AG04450 (cell line): ENCODE measurements around the gene SMIM45.

Experiments used
- CTCF ChIA-PET: fragments of 300-600, 350-600 bp; formaldehyde crosslinking; extraction: SDS; loops from one replicate; lab custom pipeline; 2022; ENCODE audit warnings: antibody characterized with exemption, inconsistent platforms; lab: Charles Lee
- POLR2A ChIA-PET: fragments of 350-600 bp; formaldehyde crosslinking; extraction: SDS; loops from one replicate; lab custom pipeline; 2021; ENCODE audit warnings: antibody characterized with exemption, inconsistent platforms; lab: Yijun Ruan, JAX
- DNase-seq: peaks from one replicate; pipeline ENCODE4 v3.0.0-alpha.2; 2011; ENCODE audit warnings: low read depth, low spot score
- H3K27ac ChIP-seq: one replicate; pipeline ENCODE4 v1.5.1; 2012; ENCODE audit warnings: low read depth, low read length, control low read depth
- H3K27me3 ChIP-seq: one replicate; pipeline ENCODE4 v1.6.0; 2012; ENCODE audit warnings: low read length; ENCODE audit not compliant: control insufficient read depth, insufficient read depth
- H3K4me3 ChIP-seq: 2 replicates; pipeline ENCODE4 v1.5.1; 2011; ENCODE audit warnings: mild to moderate bottlenecking, low read depth, low read length, control low read depth
- H3K9me3 ChIP-seq: 2 replicates; pipeline ENCODE4 v1.5.1; 2012; ENCODE audit warnings: low read length; ENCODE audit not compliant: control insufficient read depth, insufficient read depth
- CTCF ChIP-seq: IDR thresholded peaks from 2 replicates; pipeline ENCODE4 v1.5.1; 2011; ENCODE audit warnings: low read depth, low read length, control low read depth, inconsistent platforms

The SMIM45 gene

GRCh38 chr22:41975299-41976069 is 23.5 kb downstream of the SMIM45 start:
- no peak for DNase-seq
- H3K9me3 ChIP-seq: no peaks in the 10 kb centered on the region; the same call in 1 of the 2 replicates
- CTCF ChIA-PET: no interaction called here
- no peak overlapping the region for H3K4me3 ChIP-seq
- H3K27ac ChIP-seq: no peak overlapping the region
- no peak for TF ChIP-seq CTCF
- peaks cover 60% of the 10 kb centered on the region for H3K27me3 ChIP-seq
- POLR2A ChIA-PET: interaction anchor here (1.2 kb wide), 1 partner anchor 29 kb away, joined by 4 read pairs; the partner anchor contains the start of gene CENPM

- no peak for TF ChIP-seq CTCF
- ChIA-PET POLR2A (no interaction called here), CTCF (no interaction called here)
- Histone ChIP-seq H3K27me3 (peaks cover 59% of the 10 kb centered on the region), H3K27ac (no peak overlapping the region), H3K9me3 (no peaks in the 10 kb centered on the region; the same call in 1 of the 2 replicates), H3K4me3 (peak overlapping the region; percentile 43; the same call in 1 of the 2 replicates)
- DNase-seq: no peak
These were observed 24.3 kb downstream of the SMIM45 start for GRCh38 chr22:41976070-41976901.

- ChIA-PET CTCF (interaction anchor here (0.7 kb wide), 1 partner anchor 65 kb away, joined by 5 read pairs; no protein-coding TSS in a partner anchor), POLR2A (no interaction called here)
- peaks cover 53% of the 10 kb centered on the region for H3K27me3 ChIP-seq
- no peaks in the 10 kb centered on the region; the same call in 1 of the 2 replicates for H3K9me3 ChIP-seq
- DNase-seq: no peak
- H3K4me3 ChIP-seq: peak overlapping the region; percentile 31; the same call in 1 of the 2 replicates
- H3K27ac ChIP-seq: no peak overlapping the region
- no peak for TF ChIP-seq CTCF
These were observed 25.1 kb downstream of the SMIM45 start for GRCh38 chr22:41976961-41977566.

GRCh38 chr22:41978732-41979131 is 26.8 kb downstream of the SMIM45 start:
- ChIA-PET CTCF (no interaction called here), POLR2A (no interaction called here)
- Histone ChIP-seq H3K27ac (no peak overlapping the region), H3K9me3 (no peaks in the 10 kb centered on the region; the same call in 1 of the 2 replicates), H3K27me3 (peaks cover 48% of the 10 kb centered on the region), H3K4me3 (no peak overlapping the region)
- no peak for TF ChIP-seq CTCF
- DNase-seq: no peak
